ENCODE measurements around the gene NRP1. TPM values are rescaled to one million over a fixed set of nuclear protein-coding genes. Genes with fewer than 3 reads are reported as not detected.

Gene NRP1
- total RNA-seq, 6 experiments from 2014 or later: 14.7 to 61.7 (median 29.5) TPM

GRCh38 chr10:33257439-33258080 is 76.9 kb downstream of the NRP1 start:
- Histone ChIP-seq H3K4me1 (peaks cover 0 to 12% (median 0%) of the 10 kb centered on the region in 4 donors), H3K36me3 (peaks cover 0 to 13% (median 3%) of the 10 kb centered on the region in 4 donors), H3K27ac (no peak overlapping the region), H3K9me3 (no peaks in the 10 kb centered on the region), H3K27me3 (no peaks in the 10 kb centered on the region), H3K4me3 (no peak overlapping the region)
- ATAC-seq (no peak), DNase-seq (no peak)
- intact Hi-C loops (cut with DNase I): no loop called here
- TF ChIP-seq POLR2A (IDR thresholded peaks at IDR 0.05) (no peak), CTCF (IDR thresholded peaks at IDR 0.05) (no peak)
- 78% methylated on average over 6 of the region's 9 CpGs for WGBS (ENCODE audit: insufficient coverage, low coverage, low lambda C conversion rate, missing lambda C conversion rate)

DNA sequence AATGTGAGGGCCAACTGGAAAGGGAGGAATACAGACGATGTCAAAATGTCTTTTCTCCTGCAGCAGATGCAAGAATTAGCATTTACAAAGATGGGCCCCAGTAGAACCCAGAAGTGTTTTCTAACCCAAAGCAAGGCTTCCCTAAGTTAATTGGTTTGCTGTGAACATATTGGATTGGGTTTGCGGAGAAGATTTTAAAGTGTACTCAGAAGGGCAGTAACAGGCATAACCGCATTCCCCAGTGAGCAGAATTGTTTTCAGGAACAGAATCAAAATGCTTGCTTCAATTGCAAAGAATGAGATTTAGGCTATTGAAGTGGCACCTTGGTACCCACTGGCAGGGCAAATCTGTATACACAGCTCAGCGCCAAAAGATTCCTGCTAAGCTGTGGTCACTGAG is 78.0 kb downstream of the NRP1 start:
- Histone ChIP-seq H3K36me3 (peaks cover 0 to 18% (median 7%) of the 10 kb centered on the region in 4 donors), H3K27ac (no peak overlapping the region), H3K9me3 (no peaks in the 10 kb centered on the region), H3K27me3 (no peaks in the 10 kb centered on the region), H3K4me1 (peaks cover 0 to 10% (median 0%) of the 10 kb centered on the region in 4 donors), H3K4me3 (no peak overlapping the region)
- no peak for TF ChIP-seq CTCF (IDR thresholded peaks at IDR 0.05)
- TF ChIP-seq POLR2A (IDR thresholded peaks at IDR 0.05): no peak
- intact Hi-C loops (cut with DNase I): no loop called here
- WGBS (ENCODE audit: insufficient coverage, low coverage, low lambda C conversion rate, missing lambda C conversion rate): 79% methylated on average over 2 of the region's 4 CpGs
- DNase-seq (no peak), ATAC-seq (no peak)

- ATAC-seq: no peak
- 65% methylated on average over 3 of the region's 3 CpGs for WGBS (ENCODE audit: insufficient coverage, low coverage, low lambda C conversion rate, missing lambda C conversion rate)
Observed at GRCh38 chr10:33254556-33255160, 79.8 kb downstream of the NRP1 start.

GRCh38 chr10:33253411-33253810 is 81.1 kb downstream of the NRP1 start:
- no peaks in the 10 kb centered on the region for H3K4me1 ChIP-seq
- H3K9me3 ChIP-seq: no peaks in the 10 kb centered on the region
- no peaks in the 10 kb centered on the region for H3K27me3 ChIP-seq
- peaks cover 0 to 21% (median 9%) of the 10 kb centered on the region in 4 donors for H3K36me3 ChIP-seq
- 92% methylated on average over 4 of the region's 4 CpGs for WGBS (ENCODE audit: insufficient coverage, low coverage, low lambda C conversion rate, missing lambda C conversion rate)
- intact Hi-C loops (cut with DNase I): no loop called here
- no peak overlapping the region for H3K27ac ChIP-seq
- ATAC-seq (no peak), DNase-seq (no peak)
- H3K4me3 ChIP-seq: no peak overlapping the region
- TF ChIP-seq CTCF (IDR thresholded peaks at IDR 0.05): no peak
- no peak for TF ChIP-seq POLR2A (IDR thresholded peaks at IDR 0.05)

More at GRCh38 chr10:33254556-33255160, 79.8 kb downstream of the NRP1 start:
- intact Hi-C loops (cut with DNase I): no loop called here
- Histone ChIP-seq H3K4me1 (peaks cover 0 to 5% (median 0%) of the 10 kb centered on the region in 4 donors), H3K4me3 (no peak overlapping the region), H3K27ac (no peak overlapping the region), H3K36me3 (peaks cover 0 to 18% (median 8%) of the 10 kb centered on the region in 4 donors), H3K27me3 (no peaks in the 10 kb centered on the region), H3K9me3 (no peaks in the 10 kb centered on the region)
- TF ChIP-seq POLR2A (IDR thresholded peaks at IDR 0.05): no peak
- no peak for DNase-seq

DNA sequence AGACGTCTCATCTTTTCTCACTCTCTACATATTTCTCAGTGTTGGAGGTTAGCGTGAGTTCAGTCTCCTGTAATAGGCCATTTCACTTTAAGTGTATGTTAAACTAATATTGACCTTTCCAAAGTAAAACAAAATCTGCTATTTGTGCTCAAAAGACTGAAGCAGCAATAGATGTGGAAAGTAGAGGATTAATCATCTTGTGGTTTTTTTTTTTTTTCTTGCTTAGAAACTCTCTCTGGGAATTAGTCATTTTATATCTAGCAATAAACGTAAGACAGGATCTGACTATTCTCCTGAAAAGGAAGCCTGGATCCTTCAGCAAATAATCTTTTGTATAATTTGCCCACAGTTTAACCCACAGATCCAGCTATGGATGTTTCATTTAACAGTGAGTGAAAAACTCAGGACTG is 81.7 kb downstream of the NRP1 start:
- TF ChIP-seq POLR2A (IDR thresholded peaks at IDR 0.05) (no peak), CTCF (IDR thresholded peaks at IDR 0.05) (no peak)
- no peaks in the 10 kb centered on the region for H3K4me1 ChIP-seq
- no peak for DNase-seq
- no peaks in the 10 kb centered on the region for H3K27me3 ChIP-seq
- H3K36me3 ChIP-seq: peaks cover 0 to 21% (median 9%) of the 10 kb centered on the region in 4 donors
- no peak overlapping the region for H3K27ac ChIP-seq
- no peak for ATAC-seq
- no peak overlapping the region for H3K4me3 ChIP-seq
- WGBS (ENCODE audit: insufficient coverage, low coverage, low lambda C conversion rate, missing lambda C conversion rate): 55% methylated on average over 3 of the region's 3 CpGs
- intact Hi-C loops (cut with DNase I): no loop called here
- no peaks in the 10 kb centered on the region for H3K9me3 ChIP-seq
